Measurements from ENCODE around the gene GPR39. TPM values are rescaled to one million over a fixed set of nuclear protein-coding genes. Genes with fewer than 3 reads are reported as not detected.
A peak's percentile ranks its signal among the peaks of the same experiment; 100 is the strongest.
"Not testable (repeated sequence)": the region's sequence is repeated elsewhere in the genome, so short reads cannot be mapped to it uniquely, and the experiment has no call there.

GPR39 gene
- total and polyA plus RNA-seq, 4 donors: 0.23 to 0.42 TPM; not detected in 2

DNA sequence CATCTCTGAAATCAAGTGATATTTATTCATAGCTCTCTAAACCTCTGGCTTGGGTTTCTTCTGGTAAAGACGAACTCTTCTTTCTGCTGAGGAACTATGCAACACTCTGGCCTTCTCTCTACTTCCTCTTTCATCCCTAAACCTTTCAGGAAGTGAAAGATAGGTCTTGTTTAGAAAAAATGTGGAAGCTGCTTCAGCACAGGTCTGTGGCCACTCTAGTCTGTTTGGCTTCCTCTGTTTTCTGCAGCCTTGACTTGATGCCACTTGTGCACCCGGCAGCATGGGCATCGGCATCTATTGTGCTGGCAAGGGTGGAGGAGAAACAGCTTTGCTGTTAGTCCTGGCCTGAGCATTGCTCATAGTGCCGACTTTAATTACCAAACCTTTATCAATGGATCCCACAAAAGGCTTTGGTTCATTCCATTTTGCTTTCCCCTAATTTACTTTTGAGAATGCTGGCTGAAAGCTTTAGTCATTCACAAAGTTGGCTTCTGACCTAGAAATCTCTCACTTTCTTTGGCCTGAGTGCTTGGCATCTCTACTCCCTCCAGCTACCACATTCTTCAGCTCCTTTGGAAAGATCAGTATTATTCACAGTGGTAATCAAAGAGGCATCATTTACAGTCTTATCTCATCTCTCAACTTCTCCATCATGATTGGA, 32.0 kb upstream of the GPR39 start:
- 58 to 59% methylated on average over 4 of the region's 4 CpGs for WGBS, 2 donors
- intact Hi-C loops (cut with DNase I): no loop called here
- H3K36me3 ChIP-seq (ENCODE audit: control insufficient read depth in 1 of 2, insufficient read depth in 2 of 2, low read length in 1 of 2): no peaks in the 10 kb centered on the region
- H3K27ac ChIP-seq (ENCODE audit: low read depth in 1 of 2, low read length in 2 of 2): no peak overlapping the region
- H3K4me3 ChIP-seq (ENCODE audit: low read length in 2 of 2): no peak overlapping the region
- H3K4me1 ChIP-seq (ENCODE audit: control insufficient read depth in 1 of 2, insufficient read depth in 2 of 2, low read length in 2 of 2): no peaks in the 10 kb centered on the region
- DNase-seq (no peak), ATAC-seq (ENCODE audit: low FRiP score) (no peak)
- no peaks in the 10 kb centered on the region for H3K27me3 ChIP-seq (ENCODE audit: control insufficient read depth in 1 of 2, insufficient read depth in 2 of 2, low read length in 1 of 2)
- peaks cover 6% of the 10 kb centered on the region for H3K9me3 ChIP-seq (ENCODE audit: control insufficient read depth, low read length)

DNA sequence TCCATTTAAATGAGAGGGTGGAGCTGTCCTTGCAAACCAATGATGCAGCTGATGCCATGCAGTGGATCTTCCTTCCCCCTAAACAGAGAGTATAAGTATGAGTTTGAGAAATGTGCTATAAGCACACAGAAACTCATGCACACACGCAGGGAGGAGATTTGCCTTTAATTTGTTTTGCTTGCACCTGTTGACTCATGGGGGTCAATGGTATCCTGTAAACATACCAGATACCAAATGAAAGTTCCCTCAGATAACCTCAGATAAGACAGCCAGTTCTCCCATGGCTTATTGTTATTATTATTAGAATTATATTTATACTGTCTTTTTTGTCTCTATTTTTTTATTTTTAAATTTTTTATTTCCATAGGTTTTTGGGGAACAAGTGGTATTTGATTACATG, 29.5 kb upstream of the GPR39 start:
- intact Hi-C loops (cut with DNase I): no loop called here
- ATAC-seq (ENCODE audit: low FRiP score) (no peak), DNase-seq (no peak)
- H3K9me3 ChIP-seq (ENCODE audit: control insufficient read depth, low read length): peaks cover 6% of the 10 kb centered on the region
- no peaks in the 10 kb centered on the region for H3K36me3 ChIP-seq (ENCODE audit: control insufficient read depth in 1 of 2, insufficient read depth in 2 of 2, low read length in 1 of 2)
- 84 to 87% methylated on average over 1 of the region's 1 CpG for WGBS, 2 donors
- H3K27ac ChIP-seq (ENCODE audit: low read depth in 1 of 2, low read length in 2 of 2): no peak overlapping the region
- no peak overlapping the region for H3K4me3 ChIP-seq (ENCODE audit: low read length in 2 of 2)
- H3K4me1 ChIP-seq (ENCODE audit: control insufficient read depth in 1 of 2, insufficient read depth in 2 of 2, low read length in 2 of 2): no peaks in the 10 kb centered on the region
- no peaks in the 10 kb centered on the region for H3K27me3 ChIP-seq (ENCODE audit: control insufficient read depth in 1 of 2, insufficient read depth in 2 of 2, low read length in 1 of 2)

DNA sequence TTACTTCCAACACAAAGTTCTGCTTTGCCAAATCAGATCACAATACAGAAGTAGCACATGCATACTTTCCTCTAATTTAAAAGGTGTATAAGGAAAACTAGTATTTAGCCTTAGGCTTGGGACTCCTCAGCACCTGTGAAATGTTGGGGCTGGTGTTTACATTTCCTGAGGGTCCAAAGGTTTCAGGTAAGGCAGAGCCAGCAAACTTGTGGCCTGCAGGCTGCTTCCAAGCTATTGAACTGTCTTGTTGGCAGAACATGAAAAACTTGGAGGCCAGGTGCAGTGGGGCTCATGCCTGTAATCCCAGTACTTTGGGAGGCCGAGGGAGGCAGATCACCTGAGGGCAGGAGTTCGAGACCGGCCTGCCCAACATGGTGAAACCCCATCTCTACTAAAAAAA, 26.5 kb upstream of the GPR39 start:
- Histone ChIP-seq H3K27ac (ENCODE audit: low read depth in 1 of 2, low read length in 2 of 2) (no peak overlapping the region), H3K4me1 (ENCODE audit: control insufficient read depth in 1 of 2, insufficient read depth in 2 of 2, low read length in 2 of 2) (no peaks in the 10 kb centered on the region), H3K36me3 (ENCODE audit: control insufficient read depth in 1 of 2, insufficient read depth in 2 of 2, low read length in 1 of 2) (no peaks in the 10 kb centered on the region), H3K4me3 (ENCODE audit: low read length in 2 of 2) (no peak overlapping the region), H3K9me3 (ENCODE audit: control insufficient read depth, low read length) (peaks cover 5% of the 10 kb centered on the region), H3K27me3 (ENCODE audit: control insufficient read depth in 1 of 2, insufficient read depth in 2 of 2, low read length in 1 of 2) (no peaks in the 10 kb centered on the region)
- DNase-seq (no peak), ATAC-seq (ENCODE audit: low FRiP score) (no peak)
- 88 to 93% methylated on average over 3 of the region's 3 CpGs for WGBS, 2 donors
- intact Hi-C loops (cut with DNase I): no loop called here

DNA sequence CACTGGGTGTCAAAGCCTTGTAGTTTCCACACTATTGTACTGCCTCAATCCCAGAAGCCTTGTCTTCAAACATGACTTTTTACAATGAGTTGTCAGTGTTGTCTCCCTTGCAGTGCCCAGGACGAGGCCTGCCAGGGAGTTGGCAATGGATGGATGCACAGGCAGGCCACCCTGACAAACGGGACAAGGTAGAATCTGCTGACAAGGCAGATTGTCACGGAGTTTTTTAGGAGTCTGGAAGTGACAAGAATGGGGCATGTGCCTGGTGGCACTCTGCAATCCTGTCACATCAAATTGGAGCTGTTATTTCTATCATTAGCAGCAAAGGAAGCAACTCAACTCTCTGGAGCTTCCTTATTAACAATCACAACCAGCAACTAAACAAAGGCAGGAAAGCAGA, 25.2 kb upstream of the GPR39 start:
- 41 to 48% methylated on average over 3 of the region's 3 CpGs for WGBS, 2 donors
- intact Hi-C loops (cut with DNase I): no loop called here
- ATAC-seq (ENCODE audit: low FRiP score): no peak
- Histone ChIP-seq H3K27me3 (ENCODE audit: control insufficient read depth in 1 of 2, insufficient read depth in 2 of 2, low read length in 1 of 2) (no peaks in the 10 kb centered on the region), H3K4me1 (ENCODE audit: control insufficient read depth in 1 of 2, insufficient read depth in 2 of 2, low read length in 2 of 2) (no peaks in the 10 kb centered on the region), H3K9me3 (ENCODE audit: control insufficient read depth, low read length) (peaks cover 5% of the 10 kb centered on the region), H3K36me3 (ENCODE audit: control insufficient read depth in 1 of 2, insufficient read depth in 2 of 2, low read length in 1 of 2) (no peaks in the 10 kb centered on the region), H3K27ac (ENCODE audit: low read depth in 1 of 2, low read length in 2 of 2) (no peak overlapping the region), H3K4me3 (ENCODE audit: low read length in 2 of 2) (no peak overlapping the region)
- no peak for DNase-seq

DNA sequence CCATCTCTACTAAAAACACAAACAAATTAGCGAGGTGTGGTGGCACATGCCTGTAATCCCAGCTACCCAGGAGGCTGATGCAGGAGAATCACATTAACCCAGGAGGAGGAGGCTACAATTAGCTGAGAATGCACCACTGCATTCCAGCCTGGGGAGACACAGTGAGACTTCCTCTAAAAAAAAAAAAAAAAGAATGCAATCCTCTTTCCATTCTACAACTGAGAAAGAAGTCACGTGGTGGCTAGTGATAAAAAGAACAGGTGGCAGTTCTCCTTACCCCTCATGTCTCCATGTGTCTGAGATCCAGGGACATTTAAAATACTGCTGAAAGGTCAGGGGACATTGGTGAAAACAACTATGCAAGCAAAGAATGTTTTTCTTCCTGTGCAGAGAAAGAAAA, 24.4 kb upstream of the GPR39 start:
- H3K27me3 ChIP-seq (ENCODE audit: control insufficient read depth in 1 of 2, insufficient read depth in 2 of 2, low read length in 1 of 2): no peaks in the 10 kb centered on the region
- no peaks in the 10 kb centered on the region for H3K4me1 ChIP-seq (ENCODE audit: control insufficient read depth in 1 of 2, insufficient read depth in 2 of 2, low read length in 2 of 2)
- no peaks in the 10 kb centered on the region for H3K36me3 ChIP-seq (ENCODE audit: control insufficient read depth in 1 of 2, insufficient read depth in 2 of 2, low read length in 1 of 2)
- H3K9me3 ChIP-seq (ENCODE audit: control insufficient read depth, low read length): no peaks in the 10 kb centered on the region
- no peak overlapping the region for H3K4me3 ChIP-seq (ENCODE audit: low read length in 2 of 2)
- H3K27ac ChIP-seq (ENCODE audit: low read depth in 1 of 2, low read length in 2 of 2): no peak overlapping the region
- intact Hi-C loops (cut with DNase I): no loop called here
- ATAC-seq (ENCODE audit: low FRiP score) (no peak), DNase-seq (no peak)
- WGBS, 2 donors: 3 to 14% methylated on average over 2 of the region's 2 CpGs

DNA sequence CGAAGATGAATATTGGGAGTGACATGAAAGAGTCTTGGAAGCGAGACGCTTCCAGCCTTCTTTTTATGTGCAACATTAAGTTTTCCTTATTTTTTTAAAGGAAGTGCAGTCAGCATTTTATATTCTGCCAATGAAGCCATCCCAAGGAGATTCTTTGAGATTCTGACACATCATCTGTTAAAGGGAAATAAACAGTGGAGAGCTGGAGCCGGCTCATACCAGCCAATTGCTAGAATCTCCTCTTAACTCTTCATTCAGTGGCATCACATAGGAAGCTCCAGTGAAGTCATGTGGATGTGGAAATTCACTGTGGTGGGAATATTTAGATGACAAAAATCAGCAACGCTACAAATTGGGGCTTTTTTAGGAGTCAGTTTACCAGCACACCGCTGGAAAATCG, 23.7 kb upstream of the GPR39 start:
- Histone ChIP-seq H3K4me1 (ENCODE audit: control insufficient read depth in 1 of 2, insufficient read depth in 2 of 2, low read length in 2 of 2) (no peaks in the 10 kb centered on the region), H3K27me3 (ENCODE audit: control insufficient read depth in 1 of 2, insufficient read depth in 2 of 2, low read length in 1 of 2) (no peaks in the 10 kb centered on the region), H3K9me3 (ENCODE audit: control insufficient read depth, low read length) (no peaks in the 10 kb centered on the region), H3K36me3 (ENCODE audit: control insufficient read depth in 1 of 2, insufficient read depth in 2 of 2, low read length in 1 of 2) (no peaks in the 10 kb centered on the region), H3K27ac (ENCODE audit: low read depth in 1 of 2, low read length in 2 of 2) (no peak overlapping the region), H3K4me3 (ENCODE audit: low read length in 2 of 2) (no peak overlapping the region)
- intact Hi-C loops (cut with DNase I): no loop called here
- no peak for ATAC-seq (ENCODE audit: low FRiP score)
- WGBS, 2 donors: 50 to 61% methylated on average over 7 of the region's 7 CpGs
- no peak for DNase-seq

DNA sequence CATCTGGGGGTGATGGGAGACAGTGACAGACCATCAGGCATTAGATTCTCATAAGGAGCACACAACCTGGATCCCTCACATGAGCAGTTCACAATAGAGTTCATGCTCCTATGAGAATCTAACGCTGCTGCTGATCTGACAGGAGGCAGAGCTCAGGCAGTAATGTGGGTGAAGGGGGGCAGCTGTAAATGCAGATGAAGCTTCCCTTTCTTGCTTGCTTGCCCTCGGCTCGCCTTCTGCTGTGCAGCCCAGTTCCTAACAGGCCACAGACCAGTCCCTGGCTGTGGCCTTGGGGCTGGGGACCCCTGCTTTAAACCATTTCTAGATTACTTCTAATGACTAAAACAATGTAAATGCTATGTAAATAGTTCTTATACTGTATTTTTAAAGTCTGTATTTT, 19.6 kb upstream of the GPR39 start:
- WGBS, 2 donors: 48 to 58% methylated on average over 3 of the region's 3 CpGs
- H3K9me3 ChIP-seq (ENCODE audit: control insufficient read depth, low read length); H3K27me3 ChIP-seq (ENCODE audit: control insufficient read depth in 1 of 2, insufficient read depth in 2 of 2, low read length in 1 of 2); H3K27ac ChIP-seq (ENCODE audit: low read depth in 1 of 2, low read length in 2 of 2); H3K36me3 ChIP-seq (ENCODE audit: control insufficient read depth in 1 of 2, insufficient read depth in 2 of 2, low read length in 1 of 2); DNase-seq; ATAC-seq (ENCODE audit: low FRiP score); H3K4me3 ChIP-seq (ENCODE audit: low read length in 2 of 2); H3K4me1 ChIP-seq (ENCODE audit: control insufficient read depth in 1 of 2, insufficient read depth in 2 of 2, low read length in 2 of 2); intact Hi-C loops (cut with DNase I): not testable (repeated sequence)

DNA sequence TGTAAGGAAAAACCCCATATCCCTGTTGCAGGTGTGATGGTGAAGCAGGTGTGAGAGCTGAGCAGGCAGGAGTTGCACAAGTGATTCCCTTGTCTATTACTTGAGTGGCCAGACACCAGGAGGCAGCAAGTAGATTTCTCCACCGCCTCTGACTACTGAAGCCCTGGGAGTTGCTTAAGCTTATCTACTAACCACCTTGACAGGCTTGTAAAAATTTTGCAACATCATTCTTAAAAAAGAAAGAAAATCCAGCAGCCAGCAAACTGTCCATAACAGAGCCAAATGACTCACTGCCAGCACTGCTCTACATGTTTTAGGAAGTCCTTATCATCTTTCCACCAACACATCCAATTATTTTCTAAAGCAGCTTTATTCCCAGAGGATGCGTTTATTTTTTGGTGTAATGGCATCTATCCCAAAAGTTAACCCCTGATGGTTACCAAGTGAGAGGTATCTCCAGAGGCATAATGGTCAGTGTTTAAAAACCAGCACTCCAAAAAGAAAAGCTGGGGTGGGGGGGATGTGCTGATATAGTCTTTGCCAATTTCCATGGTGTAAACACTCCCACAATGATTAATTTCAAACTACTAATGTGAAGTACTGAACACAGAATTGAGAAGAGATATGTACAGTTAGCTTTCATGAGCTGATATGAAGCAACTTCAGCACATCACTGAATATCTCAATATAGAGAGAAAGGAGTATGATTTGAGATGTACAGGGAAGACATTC, 16.3 kb upstream of the GPR39 start:
- Histone ChIP-seq H3K9me3 (ENCODE audit: control insufficient read depth, low read length) (no peaks in the 10 kb centered on the region), H3K36me3 (ENCODE audit: control insufficient read depth in 1 of 2, insufficient read depth in 2 of 2, low read length in 1 of 2) (no peaks in the 10 kb centered on the region), H3K27ac (ENCODE audit: low read depth in 1 of 2, low read length in 2 of 2) (no peak overlapping the region), H3K27me3 (ENCODE audit: control insufficient read depth in 1 of 2, insufficient read depth in 2 of 2, low read length in 1 of 2) (no peaks in the 10 kb centered on the region), H3K4me1 (ENCODE audit: control insufficient read depth in 1 of 2, insufficient read depth in 2 of 2, low read length in 2 of 2) (no peaks in the 10 kb centered on the region), H3K4me3 (ENCODE audit: low read length in 2 of 2) (no peak overlapping the region)
- intact Hi-C loops (cut with DNase I): no loop called here
- peak in 1 of 2 donors; percentile 44 for DNase-seq
- WGBS, 2 donors: 48 to 59% methylated on average over 2 of the region's 2 CpGs
- ATAC-seq (ENCODE audit: low FRiP score): no peak

DNA sequence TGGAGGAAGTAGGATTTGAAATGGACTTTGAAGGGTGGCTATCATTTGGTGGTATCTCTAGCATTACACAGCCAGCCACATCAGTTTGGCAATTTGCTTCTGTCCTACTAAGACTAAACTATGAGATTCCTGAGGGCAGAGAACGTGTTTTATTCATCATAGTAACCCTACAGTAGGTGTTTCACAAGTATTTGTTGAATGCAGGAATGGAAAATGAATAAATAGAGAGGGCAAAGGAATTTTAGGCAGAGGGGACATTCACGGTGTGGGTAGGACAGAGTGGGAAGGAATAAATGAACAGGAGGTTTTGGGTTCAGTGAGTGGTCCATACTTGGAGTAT, 15.7 kb upstream of the GPR39 start:
- Histone ChIP-seq H3K9me3 (ENCODE audit: control insufficient read depth, low read length) (no peaks in the 10 kb centered on the region), H3K36me3 (ENCODE audit: control insufficient read depth in 1 of 2, insufficient read depth in 2 of 2, low read length in 1 of 2) (no peaks in the 10 kb centered on the region), H3K27ac (ENCODE audit: low read depth in 1 of 2, low read length in 2 of 2) (no peak overlapping the region), H3K4me1 (ENCODE audit: control insufficient read depth in 1 of 2, insufficient read depth in 2 of 2, low read length in 2 of 2) (no peaks in the 10 kb centered on the region), H3K4me3 (ENCODE audit: low read length in 2 of 2) (no peak overlapping the region), H3K27me3 (ENCODE audit: control insufficient read depth in 1 of 2, insufficient read depth in 2 of 2, low read length in 1 of 2) (no peaks in the 10 kb centered on the region)
- WGBS, 2 donors: 61 to 73% methylated on average over 2 of the region's 2 CpGs
- ATAC-seq (ENCODE audit: low FRiP score) (no peak), DNase-seq (no peak)
- intact Hi-C loops (cut with DNase I): no loop called here

All from aorta (tissue), 5 donors.